Endothelial cell of umbilical vein (primary cell): Measurements from ENCODE around the gene USP31. TPM values are rescaled to one million over a fixed set of nuclear protein-coding genes. Genes with fewer than 3 reads are reported as not detected.

Source experiments
- BruUV-seq: library from RNA; stranded (reverse); fragments of 400-500 nt; replicated peaks from 2 replicates; lab custom pipeline; 2021; lab: Mats Ljungman, UMichigan
- CTCF ChIA-PET: fragments of 300-600, 350-600 bp; sonication (Branson Sonifier 250); formaldehyde crosslinking; loops from one replicate; lab custom pipeline; 2021; ENCODE audit warnings: antibody characterized with exemption, inconsistent platforms; lab: Charles Lee
- POLR2A ChIA-PET: fragments of 300-600, 350-600 bp; sonication (Branson Sonifier 250); formaldehyde crosslinking; loops from one replicate; lab custom pipeline; 2021; ENCODE audit warnings: antibody characterized with exemption, inconsistent platforms; lab: Charles Lee
- DNase-seq: peaks from one replicate; pipeline ENCODE4 v3.0.0-alpha.2; 2011; ENCODE audit warnings: low read depth, low spot score
- FAIRE-seq: peaks from 2 replicates; lab custom pipeline; 2011; peaks lifted over from hg19 to GRCh38; lab: Jason Lieb, UNC
- H2AFZ ChIP-seq: 2 replicates; pipeline ENCODE4 v1.6.0; 2012; ENCODE audit warnings: low read depth, low read length, control low read depth, inconsistent platforms
- H3K27ac ChIP-seq: 2 replicates; pipeline ENCODE4 v1.5.1; 2011; ENCODE audit warnings: low read depth, mild to moderate bottlenecking, control low read depth, low read length, moderate library complexity; ENCODE audit not compliant: insufficient read depth
- H3K27me3 ChIP-seq, 2 experiments: 2 replicates each; pipeline versions ENCODE4 v1.6.0 to v1.6.1; 2011; ENCODE audit warnings: low read length in 2 of 2, mixed read lengths in 1 of 2; ENCODE audit not compliant: control insufficient read depth in 2 of 2, insufficient read depth in 2 of 2
- H3K36me3 ChIP-seq, 2 experiments: 2 replicates in 1 of 2; 3 replicates in 1 of 2; pipeline ENCODE4 v1.5.1; 2011; ENCODE audit warnings: low read length in 2 of 2, mild to moderate bottlenecking in 1 of 2, moderate library complexity in 1 of 2; ENCODE audit not compliant: control insufficient read depth in 2 of 2, insufficient read depth in 2 of 2; ENCODE audit errors: extremely low read depth in 1 of 2
- H3K4me1 ChIP-seq: 3 replicates; pipeline ENCODE4 v1.5.1; 2011; ENCODE audit warnings: mild to moderate bottlenecking, low read length; ENCODE audit not compliant: control insufficient read depth, insufficient read depth; ENCODE audit errors: extremely low read depth
- H3K4me2 ChIP-seq: 2 replicates; pipeline ENCODE4 v1.6.1; 2011; ENCODE audit warnings: low read length, control low read depth, mixed read lengths; ENCODE audit not compliant: insufficient read depth
- H3K4me3 ChIP-seq, 3 experiments: fragments of 200-600 bp in 1 of 3; sonication (generic), shearing (Covaris generic) in 1 of 3; replicated peaks in 1 of 3; 2 replicates each; pipeline ENCODE4 v1.5.1; 2011 to 2016; ENCODE audit warnings: control low read depth in 3 of 3, low read length in 3 of 3, mild to moderate bottlenecking in 2 of 3, inconsistent platforms in 1 of 3, low read depth in 1 of 3, moderate library complexity in 1 of 3; ENCODE audit not compliant: insufficient read depth in 1 of 3
- H3K79me2 ChIP-seq: 2 replicates; pipeline ENCODE4 v1.6.0; 2012; ENCODE audit warnings: low read length, inconsistent platforms; ENCODE audit not compliant: control insufficient read depth, insufficient read depth
- H3K9ac ChIP-seq: replicated peaks from 2 replicates; pipeline ENCODE3; 2011; ENCODE audit warnings: low read length, control low read depth; ENCODE audit not compliant: insufficient read depth; ENCODE audit errors: extremely low read depth
- H3K9me1 ChIP-seq: replicated peaks from 3 replicates; pipeline ENCODE4 v1.6.0; 2011; ENCODE audit warnings: mild to moderate bottlenecking, low read length; ENCODE audit not compliant: control insufficient read depth, insufficient read depth; ENCODE audit errors: extremely low read depth
- H3K9me3 ChIP-seq: replicated peaks from 2 replicates; pipeline ENCODE4 v1.5.1; 2012; ENCODE audit warnings: low read length, inconsistent platforms; ENCODE audit not compliant: control insufficient read depth, insufficient read depth
- H4K20me1 ChIP-seq: replicated peaks from 2 replicates; pipeline ENCODE3; 2011; ENCODE audit warnings: mild to moderate bottlenecking, low read length; ENCODE audit not compliant: control insufficient read depth, insufficient read depth; ENCODE audit errors: extremely low read depth
- CTCF ChIP-seq, 2 donors: IDR thresholded peaks; 1 replicate in 1 of 2; 2 replicates in 1 of 2; pipeline ENCODE4 v1.5.1; 2011; ENCODE audit warnings: low read length in 2 of 2, mild to moderate bottlenecking in 2 of 2, moderate library complexity in 2 of 2, control low read depth in 1 of 2, inconsistent platforms in 1 of 2, low read depth in 1 of 2; ENCODE audit not compliant: insufficient read depth in 1 of 2; ENCODE audit errors: extremely low read depth in 1 of 2
- EZH2 ChIP-seq: IDR thresholded peaks from 2 replicates; pipeline ENCODE4 v1.6.1; 2012; ENCODE audit warnings: borderline replicate concordance, low read depth, mild to moderate bottlenecking, moderate library complexity, low read length, inconsistent platforms; ENCODE audit not compliant: severe bottlenecking
- FOS ChIP-seq: IDR thresholded peaks from 2 replicates; pipeline ENCODE4 v1.6.1; 2011; ENCODE audit warnings: mild to moderate bottlenecking, low read length, moderate library complexity, borderline replicate concordance; ENCODE audit not compliant: insufficient read depth
- GATA2 ChIP-seq: IDR thresholded peaks from 2 replicates; pipeline ENCODE4 v1.7.0; 2011; ENCODE audit warnings: low read depth, mild to moderate bottlenecking, moderate library complexity, mixed read lengths, low read length; ENCODE audit not compliant: insufficient read length, insufficient read depth
- JUN ChIP-seq: IDR thresholded peaks from 2 replicates; pipeline ENCODE4 v1.6.1; 2011; ENCODE audit warnings: borderline replicate concordance, low read depth; ENCODE audit not compliant: insufficient read length, insufficient read depth
- MAX ChIP-seq: IDR thresholded peaks from 2 replicates; pipeline ENCODE4 v1.6.1; 2011; ENCODE audit not compliant: insufficient read depth, insufficient read length
- MYC ChIP-seq: IDR thresholded peaks from one replicate; pipeline ENCODE4 v1.6.1; 2011; ENCODE audit warnings: mild to moderate bottlenecking, low read depth, low read length
- POLR2A ChIP-seq: IDR thresholded peaks from 2 replicates; pipeline ENCODE4 v1.6.1; 2012; ENCODE audit warnings: low read depth, mild to moderate bottlenecking, control low read depth, low read length
- POLR2AphosphoS5 ChIP-seq: IDR thresholded peaks from 2 replicates; pipeline ENCODE4 v1.6.1; 2012; ENCODE audit warnings: low read depth, mild to moderate bottlenecking, control low read depth, low read length, moderate library complexity; ENCODE audit not compliant: insufficient read depth
- dilution Hi-C: fragments of 300-500 bp; cut with MboI; formaldehyde crosslinking; loops from one replicate; pipeline ENCODE4 v1.15.0; 2019; ENCODE audit warnings: low sequenced_read_pairs; ENCODE audit not compliant: extremely low pct_ligation_motif_present
- intact Hi-C: fragments of 100-400 bp; cut with micrococcal nuclease; formaldehyde crosslinking; loops from one replicate; pipeline ENCODE4 v1.10.0; 2022
- polyA plus RNA-seq, 4 experiments: library from polyadenylated mRNA; depleted of rRNA in 3 of 4; stranded (reverse) in 3 of 4; unstranded in 1 of 4; fragments of >200 nt; gene quantifications; 2 replicates each; pipeline versions ENCODE4 v1.2.1 to v1.2.3, GENCODE V29; 2011 to 2012; ENCODE audit warnings: missing spikeins in 1 of 4
- total RNA-seq: library from RNA; stranded (reverse); gene quantifications from 2 replicates; pipeline ENCODE4 v1.2.3, GENCODE V29; 2021

The USP31 gene
- total and polyA plus RNA-seq, 2 donors (not counting 3 experiments of a cell fraction or from before 2014, with no cell fraction given): 14.5 to 42.4 TPM

GRCh38 chr16:23039118-23039517, 110.1 kb downstream of the USP31 start:
- POLR2A ChIA-PET: no interaction called here
- H3K36me3 ChIP-seq: no peaks in the 10 kb centered on the region
- CTCF ChIA-PET: interaction anchor here (0.7 to 1.6 kb wide), 2 partner anchors 9 to 140 kb away, joined by 3 to 4 read pairs; no protein-coding TSS in a partner anchor
- intact Hi-C loops: no loop called here
- dilution Hi-C loops: no loop called here
- no peak overlapping the region for H3K4me3 ChIP-seq
- no peak overlapping the region for H3K27ac ChIP-seq
- TF ChIP-seq MYC (no peak), POLR2AphosphoS5 (no peak), GATA2 (no peak), EZH2 (no peak), MAX (no peak), POLR2A (no peak)
- H3K9ac ChIP-seq: no peak overlapping the region
- no peak overlapping the region for H3K4me2 ChIP-seq
- FAIRE-seq (no peak), DNase-seq (no peak)
- H2AFZ ChIP-seq: no peak overlapping the region
- H3K4me1 ChIP-seq: no peaks in the 10 kb centered on the region
- H4K20me1 ChIP-seq: no peaks in the 10 kb centered on the region
- no peaks in the 10 kb centered on the region for H3K79me2 ChIP-seq
- no peaks in the 10 kb centered on the region for H3K9me1 ChIP-seq
- no peaks in the 10 kb centered on the region for H3K27me3 ChIP-seq
- BruUV-seq: no TSS peak
- no peaks in the 10 kb centered on the region for H3K9me3 ChIP-seq

- Histone ChIP-seq H3K4me2 (no peak overlapping the region), H4K20me1 (no peaks in the 10 kb centered on the region), H3K27me3 (no peaks in the 10 kb centered on the region), H3K9me1 (no peaks in the 10 kb centered on the region), H3K9me3 (no peaks in the 10 kb centered on the region), H3K9ac (no peak overlapping the region), H3K27ac (no peak overlapping the region), H3K79me2 (no peaks in the 10 kb centered on the region), H2AFZ (no peak overlapping the region), H3K4me1 (no peaks in the 10 kb centered on the region), H3K4me3 (no peak overlapping the region), H3K36me3 (no peaks in the 10 kb centered on the region)
- ChIA-PET POLR2A (no interaction called here), CTCF (interaction anchor here (1.1 kb wide), 1 partner anchor 11 kb away, joined by 3 read pairs; no protein-coding TSS in a partner anchor)
- dilution Hi-C loops (no loop called here), intact Hi-C loops (no loop called here)
- no peak for TF ChIP-seq CTCF (IDR thresholded peaks at IDR 0.05; ENCODE audit: extremely low read depth in 1 of 2, insufficient read depth in 1 of 2, low read depth in 1 of 2, low read length in 2 of 2)
- no peak for TF ChIP-seq MYC
- TF ChIP-seq JUN: no peak
- TF ChIP-seq EZH2: no peak
- TF ChIP-seq POLR2A: no peak
- TF ChIP-seq GATA2: no peak
- TF ChIP-seq FOS: no peak
- FAIRE-seq: no peak
- no peak for DNase-seq
- no TSS peak for BruUV-seq
Observed at GRCh38 chr16:23035240-23035639, 114.0 kb downstream of the USP31 start.
